SK-N-SH (cell line): ENCODE results near the gene B4GALT6. TPM values are rescaled to one million over a fixed set of nuclear protein-coding genes. Genes with fewer than 3 reads are reported as not detected.

ENCODE experiments used
- CTCF ChIA-PET: fragments of 300-600, 350-600 bp; formaldehyde crosslinking; extraction: SDS; loops from one replicate; lab custom pipeline; 2021; lab: Yijun Ruan, JAX
- POLR2A ChIA-PET: fragments of 350-600 bp; sonication (Branson Sonifier 250); formaldehyde crosslinking; extraction: SDS; loops from one replicate; lab custom pipeline; 2020; ENCODE audit warnings: antibody characterized with exemption, inconsistent platforms; lab: Yijun Ruan, JAX
- DNase-seq: peaks from one replicate; pipeline ENCODE4 v3.0.0; 2012
- H2AFZ ChIP-seq: fragments of 200-600 bp; sonication (generic); 2 replicates; pipeline ENCODE4 v1.8.1; 2016; ENCODE audit warnings: antibody characterized with exemption, mild to moderate bottlenecking, low read depth
- H3F3A ChIP-seq: fragments of 200-600 bp; sonication (generic); replicated peaks from 2 replicates; pipeline ENCODE3; 2016; ENCODE audit warnings: antibody characterized with exemption, mild to moderate bottlenecking; ENCODE audit not compliant: insufficient read depth
- H3K27ac ChIP-seq, 2 experiments: fragments of 200-500 bp in 1 of 2; fragments of 200-600 bp in 1 of 2; sonication (Bioruptor generic) in 1 of 2; sonication (generic), shearing (Covaris generic) in 1 of 2; 2 replicates each; pipeline versions ENCODE4 v1.5.1 to v1.6.1; 2014 to 2016; ENCODE audit warnings: low read depth in 2 of 2, inconsistent platforms in 1 of 2, low read length in 1 of 2, mild to moderate bottlenecking in 1 of 2, mixed read lengths in 1 of 2
- H3K27me3 ChIP-seq: fragments of 200-600 bp; sonication (generic), shearing (Covaris generic); 2 replicates; pipeline ENCODE4 v1.6.1; 2016; ENCODE audit warnings: mixed run types; ENCODE audit not compliant: insufficient read depth
- H3K36me3 ChIP-seq, 2 experiments: fragments of 200-500 bp in 1 of 2; fragments of 200-600 bp in 1 of 2; sonication (Bioruptor generic) in 1 of 2; sonication (generic) in 1 of 2; replicated peaks in 1 of 2; 2 replicates each; pipeline versions ENCODE3 to v1.5.1; 2014 to 2016; ENCODE audit warnings: low read length in 1 of 2, mild to moderate bottlenecking in 1 of 2; ENCODE audit not compliant: insufficient read depth in 2 of 2, control insufficient read depth in 1 of 2
- H3K4me1 ChIP-seq, 2 experiments: fragments of 200-500 bp in 1 of 2; fragments of 200-600 bp in 1 of 2; sonication (Bioruptor generic) in 1 of 2; sonication (generic), shearing (Covaris generic) in 1 of 2; 2 replicates each; pipeline versions ENCODE4 v1.5.1 to v1.6.1; 2014 to 2016; ENCODE audit warnings: low read depth in 1 of 2, low read length in 1 of 2, mixed run types in 1 of 2; ENCODE audit not compliant: insufficient read depth in 2 of 2, control insufficient read depth in 1 of 2
- H3K4me2 ChIP-seq: fragments of 200-600 bp; sonication (generic), shearing (Covaris generic); 2 replicates; pipeline ENCODE4 v1.6.1; 2017; ENCODE audit warnings: mixed run types
- H3K4me3 ChIP-seq, 2 experiments: fragments of 200-500 bp in 1 of 2; fragments of 200-600 bp in 1 of 2; sonication (Bioruptor generic) in 1 of 2; sonication (generic), shearing (Covaris generic) in 1 of 2; 2 replicates each; pipeline versions ENCODE4 v1.5.1 to v1.8.1; 2014 to 2016; ENCODE audit warnings: low read depth in 2 of 2, inconsistent platforms in 1 of 2, low read length in 1 of 2, mild to moderate bottlenecking in 1 of 2, mixed read lengths in 1 of 2, moderate library complexity in 1 of 2
- H3K79me2 ChIP-seq: fragments of 200-600 bp; sonication (generic); 2 replicates; pipeline ENCODE4 v1.8.1; 2017; ENCODE audit warnings: mild to moderate bottlenecking; ENCODE audit not compliant: insufficient read depth
- H3K9ac ChIP-seq: fragments of 200-600 bp; sonication (generic); 2 replicates; pipeline ENCODE4 v1.6.1; 2017; ENCODE audit warnings: mixed run types
- H3K9me2 ChIP-seq: fragments of 200-600 bp; sonication (generic); 2 replicates; pipeline ENCODE4 v1.6.1; 2017; ENCODE audit warnings: mixed run types
- H3K9me3 ChIP-seq: fragments of 200-600 bp; sonication (generic); 2 replicates; pipeline ENCODE4 v1.6.1; 2017; ENCODE audit warnings: mixed run types, mild to moderate bottlenecking, moderate library complexity
- H4K20me1 ChIP-seq: fragments of 200-600 bp; sonication (generic); 2 replicates; pipeline ENCODE4 v1.6.1; 2017; ENCODE audit warnings: mild to moderate bottlenecking, mixed run types; ENCODE audit not compliant: insufficient read depth
- CHD2 ChIP-seq: fragments of 150-350 bp; IDR thresholded peaks from 2 replicates; pipeline ENCODE4 v1.6.1; 2018; ENCODE audit warnings: low read length; ENCODE audit not compliant: partially characterized antibody
- EP300 ChIP-seq, 2 experiments: IDR thresholded peaks; 2 replicates each; pipeline versions ENCODE4 v1.4.0 to v1.6.1; 2012; ENCODE audit warnings: borderline replicate concordance in 1 of 2, low read depth in 1 of 2, low read length in 1 of 2
- EZH2phosphoT487 ChIP-seq: fragments of 200-600 bp; sonication (generic); IDR thresholded peaks from 2 replicates; pipeline ENCODE4 v1.6.1; 2017; ENCODE audit warnings: low read depth, mixed run types, mild to moderate bottlenecking, antibody characterized with exemption, moderate library complexity, borderline replicate concordance
- FOSL2 ChIP-seq: IDR thresholded peaks from 2 replicates; pipeline ENCODE4 v1.4.0; 2012; ENCODE audit warnings: low read depth, mild to moderate bottlenecking, moderate library complexity, borderline replicate concordance
- FOXJ3 ChIP-seq: sonication (generic); formaldehyde crosslinking; IDR thresholded peaks from 2 replicates; pipeline ENCODE4 v1.5.1; 2020; ENCODE audit warnings: mild to moderate bottlenecking, missing genetic modification reagents
- FOXM1 ChIP-seq: IDR thresholded peaks from 2 replicates; pipeline ENCODE4 v1.4.0; 2012; ENCODE audit warnings: low read depth, mild to moderate bottlenecking
- GABPA ChIP-seq: IDR thresholded peaks from 2 replicates; pipeline ENCODE4 v1.4.0; 2012; ENCODE audit warnings: low read depth, mild to moderate bottlenecking
- IRF3 ChIP-seq: fragments of 150-350 bp; IDR thresholded peaks from 2 replicates; pipeline ENCODE4 v1.6.1; 2016; ENCODE audit warnings: mild to moderate bottlenecking, low read depth, low read length
- JUND ChIP-seq: IDR thresholded peaks from 2 replicates; pipeline ENCODE4 v1.4.0; 2012
- MAX ChIP-seq: IDR thresholded peaks from 2 replicates; pipeline ENCODE4 v1.4.0; 2012; ENCODE audit warnings: low read depth
- MEF2A ChIP-seq: IDR thresholded peaks from 2 replicates; pipeline ENCODE4 v1.4.0; 2012; ENCODE audit warnings: low read depth, borderline replicate concordance
- NRF1 ChIP-seq: IDR thresholded peaks from 2 replicates; pipeline ENCODE4 v1.6.1; 2012; ENCODE audit warnings: low read depth, mild to moderate bottlenecking, low read length
- POLR2AphosphoS5 ChIP-seq: IDR thresholded peaks from 2 replicates; pipeline ENCODE4 v1.6.1; 2012; ENCODE audit warnings: low read depth, low read length
- RCOR1 ChIP-seq: fragments of 150-350 bp; IDR thresholded peaks from 2 replicates; pipeline ENCODE4 v1.6.1; 2017; ENCODE audit warnings: antibody characterized with exemption, low read length
- RFX5 ChIP-seq: IDR thresholded peaks from 2 replicates; pipeline ENCODE4 v1.6.1; 2012; ENCODE audit warnings: mild to moderate bottlenecking, improper control_type of control experiment, low read length
- SIN3A ChIP-seq: IDR thresholded peaks from 2 replicates; pipeline ENCODE4 v1.6.1; 2012; ENCODE audit warnings: low read depth, mild to moderate bottlenecking, low read length, moderate library complexity, borderline replicate concordance
- USF1 ChIP-seq: IDR thresholded peaks from 2 replicates; pipeline ENCODE4 v1.4.0; 2012; ENCODE audit warnings: low read depth, borderline replicate concordance
- USF2 ChIP-seq: fragments of 150-350 bp; IDR thresholded peaks from 2 replicates; pipeline ENCODE4 v1.6.1; 2017; ENCODE audit warnings: antibody characterized with exemption, low read length, low read depth, borderline replicate concordance
- WGBS: methylation state at CpG from one replicate; pipeline ENCODE4 v1.1.6; 2017; ENCODE audit warnings: low lambda C conversion rate; 5-methylcytosine and 5-hydroxymethylcytosine counted together
- polyA plus RNA-seq, 3 experiments: library from polyadenylated mRNA; depleted of rRNA; stranded (reverse); fragments of >200 nt; gene quantifications; 2 replicates each; pipeline ENCODE4 v1.2.3, GENCODE V29; 2012
- TF ChIP-seq, protein P1 (sequence below): IDR thresholded peaks from 2 replicates; pipeline ENCODE4 v1.6.1; 2012; ENCODE audit warnings: mild to moderate bottlenecking, low read depth, low read length, moderate library complexity
- TF ChIP-seq, protein P2 (sequence below): fragments of 200-600 bp; sonication (generic); IDR thresholded peaks from 2 replicates; pipeline ENCODE4 v1.6.1; 2017; ENCODE audit warnings: antibody characterized with exemption, mild to moderate bottlenecking, moderate library complexity
- TF ChIP-seq, protein P3 (sequence below): IDR thresholded peaks from 2 replicates; pipeline ENCODE4; 2012

B4GALT6 gene
- polyA plus RNA-seq, 1 of the 3 experiments (the other 2 are of a cell fraction) = 3.1 TPM

DNA sequence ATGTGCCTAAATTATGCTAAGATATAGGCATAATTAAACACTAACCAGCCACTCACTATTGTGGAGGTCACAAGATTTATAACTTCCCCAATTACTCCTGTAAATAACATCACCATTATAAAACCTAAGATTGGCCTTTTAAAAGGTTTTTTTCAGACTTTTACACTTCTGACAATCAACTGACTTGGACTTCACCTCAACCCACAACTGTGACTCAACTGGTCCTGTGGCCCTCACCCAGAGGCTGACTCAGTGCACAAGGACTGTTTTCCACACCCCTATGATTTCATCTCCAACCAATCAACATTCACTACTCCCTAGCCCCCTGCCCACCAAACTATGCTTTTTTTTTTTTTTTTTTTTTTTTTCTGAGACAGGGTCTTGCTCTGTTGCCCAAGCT is 81.1 kb downstream of the B4GALT6 start (continued):
- TF ChIP-seq, protein P1, sequence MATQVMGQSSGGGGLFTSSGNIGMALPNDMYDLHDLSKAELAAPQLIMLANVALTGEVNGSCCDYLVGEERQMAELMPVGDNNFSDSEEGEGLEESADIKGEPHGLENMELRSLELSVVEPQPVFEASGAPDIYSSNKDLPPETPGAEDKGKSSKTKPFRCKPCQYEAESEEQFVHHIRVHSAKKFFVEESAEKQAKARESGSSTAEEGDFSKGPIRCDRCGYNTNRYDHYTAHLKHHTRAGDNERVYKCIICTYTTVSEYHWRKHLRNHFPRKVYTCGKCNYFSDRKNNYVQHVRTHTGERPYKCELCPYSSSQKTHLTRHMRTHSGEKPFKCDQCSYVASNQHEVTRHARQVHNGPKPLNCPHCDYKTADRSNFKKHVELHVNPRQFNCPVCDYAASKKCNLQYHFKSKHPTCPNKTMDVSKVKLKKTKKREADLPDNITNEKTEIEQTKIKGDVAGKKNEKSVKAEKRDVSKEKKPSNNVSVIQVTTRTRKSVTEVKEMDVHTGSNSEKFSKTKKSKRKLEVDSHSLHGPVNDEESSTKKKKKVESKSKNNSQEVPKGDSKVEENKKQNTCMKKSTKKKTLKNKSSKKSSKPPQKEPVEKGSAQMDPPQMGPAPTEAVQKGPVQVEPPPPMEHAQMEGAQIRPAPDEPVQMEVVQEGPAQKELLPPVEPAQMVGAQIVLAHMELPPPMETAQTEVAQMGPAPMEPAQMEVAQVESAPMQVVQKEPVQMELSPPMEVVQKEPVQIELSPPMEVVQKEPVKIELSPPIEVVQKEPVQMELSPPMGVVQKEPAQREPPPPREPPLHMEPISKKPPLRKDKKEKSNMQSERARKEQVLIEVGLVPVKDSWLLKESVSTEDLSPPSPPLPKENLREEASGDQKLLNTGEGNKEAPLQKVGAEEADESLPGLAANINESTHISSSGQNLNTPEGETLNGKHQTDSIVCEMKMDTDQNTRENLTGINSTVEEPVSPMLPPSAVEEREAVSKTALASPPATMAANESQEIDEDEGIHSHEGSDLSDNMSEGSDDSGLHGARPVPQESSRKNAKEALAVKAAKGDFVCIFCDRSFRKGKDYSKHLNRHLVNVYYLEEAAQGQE = no peak
- TF ChIP-seq EZH2phosphoT487 (no peak), RFX5 (no peak), NRF1 (no peak), EP300 (IDR thresholded peaks at IDR 0.05; ENCODE audit: borderline replicate concordance in 1 of 2, low read depth in 1 of 2, low read length in 1 of 2) (no peak), FOSL2 (no peak)

- DNase-seq = no peak
- no peaks in the 10 kb centered on the region for H3K79me2 ChIP-seq
- no peak overlapping the region for H3K9ac ChIP-seq
- no peak overlapping the region for H3K4me2 ChIP-seq
- no peaks in the 10 kb centered on the region for H3K9me2 ChIP-seq
- no peak overlapping the region for H3K27ac ChIP-seq
- peaks cover 4 to 7% of the 10 kb centered on the region in 2 experiments; a peak in 3 of 4 replicates for H3K4me1 ChIP-seq
- no peaks in the 10 kb centered on the region for H3K9me3 ChIP-seq
- H3K36me3 ChIP-seq = no peaks in the 10 kb centered on the region
- CTCF ChIA-PET = no interaction called here
- H3K27me3 ChIP-seq = no peaks in the 10 kb centered on the region
- WGBS = 87% methylated on average over 13 of the region's 13 CpGs
- no peak overlapping the region for H3K4me3 ChIP-seq
- H3F3A ChIP-seq = peaks cover 11% of the 10 kb centered on the region
- no peak overlapping the region for H2AFZ ChIP-seq
- POLR2A ChIA-PET = no interaction called here
- H4K20me1 ChIP-seq = no peaks in the 10 kb centered on the region
- TF ChIP-seq USF2 (no peak), FOXJ3 (CRISPR knock-in tag) (no peak), FOXM1 (no peak), JUND (no peak), GABPA (no peak), IRF3 (no peak), MEF2A (no peak), CHD2 (no peak), SIN3A (no peak), MAX (no peak), FOSL2 (no peak), RCOR1 (no peak), POLR2AphosphoS5 (no peak), USF1 (no peak)
- TF ChIP-seq, protein P2, sequence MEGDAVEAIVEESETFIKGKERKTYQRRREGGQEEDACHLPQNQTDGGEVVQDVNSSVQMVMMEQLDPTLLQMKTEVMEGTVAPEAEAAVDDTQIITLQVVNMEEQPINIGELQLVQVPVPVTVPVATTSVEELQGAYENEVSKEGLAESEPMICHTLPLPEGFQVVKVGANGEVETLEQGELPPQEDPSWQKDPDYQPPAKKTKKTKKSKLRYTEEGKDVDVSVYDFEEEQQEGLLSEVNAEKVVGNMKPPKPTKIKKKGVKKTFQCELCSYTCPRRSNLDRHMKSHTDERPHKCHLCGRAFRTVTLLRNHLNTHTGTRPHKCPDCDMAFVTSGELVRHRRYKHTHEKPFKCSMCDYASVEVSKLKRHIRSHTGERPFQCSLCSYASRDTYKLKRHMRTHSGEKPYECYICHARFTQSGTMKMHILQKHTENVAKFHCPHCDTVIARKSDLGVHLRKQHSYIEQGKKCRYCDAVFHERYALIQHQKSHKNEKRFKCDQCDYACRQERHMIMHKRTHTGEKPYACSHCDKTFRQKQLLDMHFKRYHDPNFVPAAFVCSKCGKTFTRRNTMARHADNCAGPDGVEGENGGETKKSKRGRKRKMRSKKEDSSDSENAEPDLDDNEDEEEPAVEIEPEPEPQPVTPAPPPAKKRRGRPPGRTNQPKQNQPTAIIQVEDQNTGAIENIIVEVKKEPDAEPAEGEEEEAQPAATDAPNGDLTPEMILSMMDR = no peak
- TF ChIP-seq, protein P3, sequence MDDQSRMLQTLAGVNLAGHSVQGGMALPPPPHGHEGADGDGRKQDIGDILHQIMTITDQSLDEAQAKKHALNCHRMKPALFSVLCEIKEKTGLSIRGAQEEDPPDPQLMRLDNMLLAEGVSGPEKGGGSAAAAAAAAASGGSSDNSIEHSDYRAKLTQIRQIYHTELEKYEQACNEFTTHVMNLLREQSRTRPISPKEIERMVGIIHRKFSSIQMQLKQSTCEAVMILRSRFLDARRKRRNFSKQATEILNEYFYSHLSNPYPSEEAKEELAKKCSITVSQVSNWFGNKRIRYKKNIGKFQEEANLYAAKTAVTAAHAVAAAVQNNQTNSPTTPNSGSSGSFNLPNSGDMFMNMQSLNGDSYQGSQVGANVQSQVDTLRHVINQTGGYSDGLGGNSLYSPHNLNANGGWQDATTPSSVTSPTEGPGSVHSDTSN = no peak
Measured at GRCh38 chr18:31598021-31598805, 86.2 kb downstream of the B4GALT6 start.
